Left lung (tissue), 10 donors: Measurements from ENCODE around the gene EIF2AK3. TPM values are rescaled to one million over a fixed set of nuclear protein-coding genes. Genes with fewer than 3 reads are reported as not detected.

Experiments used
- ATAC-seq: fragments of 200-7000 bp; cut with Tn5 transposase; one replicate; pipeline ENCODE4 v1.9.1; 2020; ENCODE audit warnings: moderate library complexity
- DNase-seq, 4 donors: peaks; one replicate each; pipeline ENCODE4 v3.0.0-alpha.2; 2013 to 2020
- H3K27ac ChIP-seq, 2 donors: fragments of 200-600 bp; sonication (generic) in 1 of 2; one replicate each; pipeline versions ENCODE4 v1.5.0 to v1.8.0; 2020 to 2021
- H3K27me3 ChIP-seq, 2 donors: fragments of 200-600 bp; sonication (generic) in 1 of 2; one replicate each; pipeline versions ENCODE4 v1.5.0 to v1.8.0; 2020 to 2021
- H3K36me3 ChIP-seq, 2 donors: fragments of 200-600 bp; sonication (generic) in 1 of 2; one replicate each; pipeline versions ENCODE4 v1.5.0 to v1.8.0; 2020 to 2021
- H3K4me1 ChIP-seq, 2 donors: fragments of 200-600 bp; one replicate each; pipeline ENCODE4 v1.8.0; 2021
- H3K4me3 ChIP-seq, 2 donors: fragments of 200-600 bp; sonication (generic) in 1 of 2; one replicate each; pipeline versions ENCODE4 v1.5.0 to v1.8.0; 2020 to 2021; ENCODE audit warnings: mild to moderate bottlenecking in 1 of 2
- H3K9me3 ChIP-seq, 2 donors: fragments of 200-600 bp; sonication (generic) in 1 of 2; one replicate each; pipeline versions ENCODE4 v1.5.0 to v1.8.0; 2020 to 2021
- CTCF ChIP-seq, 2 donors: fragments of 200-600 bp; sonication (generic) in 1 of 2; IDR thresholded peaks; one replicate each; pipeline versions ENCODE4 v1.5.0 to v1.8.0; 2021; ENCODE audit warnings: antibody characterized with exemption in 2 of 2
- intact Hi-C, 2 donors: fragments of 100-400 bp; cut with DNase I; formaldehyde crosslinking; loops; one replicate each; pipeline versions ENCODE4 v1.11.2 to v1.14.2; 2022
- polyA plus RNA-seq, 6 donors: library from polyadenylated mRNA; unstranded; fragments of 120-200 nt; gene quantifications; one replicate each; pipeline ENCODE4 v1.2.1, GENCODE V29; 2013; ENCODE audit not compliant: insufficient read length in 6 of 6
- total RNA-seq, 2 donors: library from RNA; stranded (reverse); fragmentation: NEBNext Ultra II Directional; extraction: Animal tissue kit (Norgen Biotek cat#: 25700); gene quantifications; one replicate each; pipeline ENCODE4 v1.2.1, GENCODE V29; 2021
- donor health status: DM: no; HTN: yes; CAD: no.
- donor health status: DM: no; HTN: no; CAD: no.

The EIF2AK3 gene
- total and polyA plus RNA-seq, 8 donors: 23.5 to 31.2 (median 28.1) TPM

GRCh38 chr2:88668862-88669261 lies 41.6 kb upstream of the EIF2AK3 start:
- intact Hi-C loops: no loop called here
- Histone ChIP-seq H3K27me3 (no peaks in the 10 kb centered on the region), H3K27ac (no peak overlapping the region), H3K4me1 (no peaks in the 10 kb centered on the region), H3K4me3 (no peak overlapping the region), H3K36me3 (no peaks in the 10 kb centered on the region), H3K9me3 (no peaks in the 10 kb centered on the region)
- no peak for ATAC-seq
- TF ChIP-seq CTCF (IDR thresholded peaks at IDR 0.05): no peak
- no peak for DNase-seq

- no peaks in the 10 kb centered on the region for H3K9me3 ChIP-seq
- no peak overlapping the region for H3K4me3 ChIP-seq
- TF ChIP-seq CTCF (IDR thresholded peaks at IDR 0.05): no peak
- H3K4me1 ChIP-seq: no peaks in the 10 kb centered on the region
- H3K36me3 ChIP-seq: no peaks in the 10 kb centered on the region
- intact Hi-C loops: no loop called here
- no peaks in the 10 kb centered on the region for H3K27me3 ChIP-seq
- ATAC-seq: no peak
- DNase-seq: no peak
- no peak overlapping the region for H3K27ac ChIP-seq
Observed at GRCh38 chr2:88667219-88667618, 40.0 kb upstream of the EIF2AK3 start.

- Histone ChIP-seq H3K36me3 (no peaks in the 10 kb centered on the region), H3K9me3 (no peaks in the 10 kb centered on the region), H3K27ac (no peak overlapping the region), H3K27me3 (no peaks in the 10 kb centered on the region), H3K4me1 (no peaks in the 10 kb centered on the region), H3K4me3 (no peak overlapping the region)
- no peak for TF ChIP-seq CTCF (IDR thresholded peaks at IDR 0.05)
- DNase-seq (no peak), ATAC-seq (no peak)
- intact Hi-C loops: no loop called here
Observed at GRCh38 chr2:88666576-88666975, 39.3 kb upstream of the EIF2AK3 start.

- Histone ChIP-seq H3K4me3 (no peak overlapping the region), H3K36me3 (no peaks in the 10 kb centered on the region), H3K27ac (no peak overlapping the region), H3K27me3 (no peaks in the 10 kb centered on the region), H3K9me3 (no peaks in the 10 kb centered on the region), H3K4me1 (peaks cover 5% of the 10 kb centered on the region in 2 donors)
- ATAC-seq: no peak
- intact Hi-C loops: no loop called here
- no peak for DNase-seq
- no peak for TF ChIP-seq CTCF (IDR thresholded peaks at IDR 0.05)
Observed at GRCh38 chr2:88660622-88661021, 33.4 kb upstream of the EIF2AK3 start.

GRCh38 chr2:88659538-88659915 lies 32.3 kb upstream of the EIF2AK3 start:
- ATAC-seq (peak; percentile 66), DNase-seq (peak in 1 of 4 donors; percentile 4)
- Histone ChIP-seq H3K27ac (peak overlapping the region; percentile 45 to 49), H3K36me3 (no peaks in the 10 kb centered on the region), H3K9me3 (no peaks in the 10 kb centered on the region), H3K4me1 (peaks cover 5% of the 10 kb centered on the region in 2 donors), H3K27me3 (no peaks in the 10 kb centered on the region), H3K4me3 (no peak overlapping the region)
- intact Hi-C loops: no loop called here
- TF ChIP-seq CTCF (IDR thresholded peaks at IDR 0.05): no peak
